ENCODE results near the gene PCARE.

PCARE gene

DNA sequence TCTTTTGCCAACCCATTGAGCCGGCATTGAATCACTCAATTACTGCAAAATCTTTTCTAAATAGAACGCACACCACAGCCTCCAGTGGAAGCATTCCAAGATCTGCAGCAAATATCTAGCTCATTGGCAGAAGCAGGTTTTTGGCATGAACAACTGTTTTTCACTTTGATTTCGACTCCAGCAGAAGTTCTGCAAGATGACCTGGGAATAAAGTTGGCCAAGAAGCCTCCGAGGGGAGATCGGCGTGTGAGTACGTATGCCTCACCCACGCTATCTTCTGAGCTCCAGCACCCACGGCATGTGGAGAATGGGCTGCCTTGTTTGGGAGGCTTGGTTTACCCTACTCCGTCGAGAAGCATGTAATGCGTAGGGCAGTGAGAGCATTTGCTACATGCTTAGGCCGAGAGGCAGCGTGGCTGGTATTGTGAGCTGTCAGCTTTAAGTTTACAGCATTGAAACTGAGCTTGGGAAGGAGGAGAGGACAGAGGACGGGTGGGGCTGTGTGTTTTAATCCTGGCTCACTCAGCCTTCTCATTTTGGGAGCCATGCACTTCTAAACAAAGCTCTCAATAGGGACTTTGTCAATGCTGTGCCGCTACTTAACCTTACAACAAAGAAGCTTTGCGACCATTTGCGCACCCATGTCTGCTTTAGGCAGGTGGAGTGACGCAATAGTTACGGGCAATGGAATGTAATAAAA lies 10.5 kb downstream of the PCARE start:
- TF ChIP-seq GABPA (IDR thresholded peaks at IDR 0.05; ENCODE audit: low read depth) (no peak), SPI1 (IDR thresholded peaks at IDR 0.05; ENCODE audit: borderline replicate concordance, low read depth) (no peak), POLR2AphosphoS5 (IDR thresholded peaks at IDR 0.05; ENCODE audit: low read depth) (no peak)
- TF ChIP-seq, protein P1, sequence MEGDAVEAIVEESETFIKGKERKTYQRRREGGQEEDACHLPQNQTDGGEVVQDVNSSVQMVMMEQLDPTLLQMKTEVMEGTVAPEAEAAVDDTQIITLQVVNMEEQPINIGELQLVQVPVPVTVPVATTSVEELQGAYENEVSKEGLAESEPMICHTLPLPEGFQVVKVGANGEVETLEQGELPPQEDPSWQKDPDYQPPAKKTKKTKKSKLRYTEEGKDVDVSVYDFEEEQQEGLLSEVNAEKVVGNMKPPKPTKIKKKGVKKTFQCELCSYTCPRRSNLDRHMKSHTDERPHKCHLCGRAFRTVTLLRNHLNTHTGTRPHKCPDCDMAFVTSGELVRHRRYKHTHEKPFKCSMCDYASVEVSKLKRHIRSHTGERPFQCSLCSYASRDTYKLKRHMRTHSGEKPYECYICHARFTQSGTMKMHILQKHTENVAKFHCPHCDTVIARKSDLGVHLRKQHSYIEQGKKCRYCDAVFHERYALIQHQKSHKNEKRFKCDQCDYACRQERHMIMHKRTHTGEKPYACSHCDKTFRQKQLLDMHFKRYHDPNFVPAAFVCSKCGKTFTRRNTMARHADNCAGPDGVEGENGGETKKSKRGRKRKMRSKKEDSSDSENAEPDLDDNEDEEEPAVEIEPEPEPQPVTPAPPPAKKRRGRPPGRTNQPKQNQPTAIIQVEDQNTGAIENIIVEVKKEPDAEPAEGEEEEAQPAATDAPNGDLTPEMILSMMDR (IDR thresholded peaks at IDR 0.05; ENCODE audit: insufficient read depth, low read length), result no peak
- TF ChIP-seq, protein P2, sequence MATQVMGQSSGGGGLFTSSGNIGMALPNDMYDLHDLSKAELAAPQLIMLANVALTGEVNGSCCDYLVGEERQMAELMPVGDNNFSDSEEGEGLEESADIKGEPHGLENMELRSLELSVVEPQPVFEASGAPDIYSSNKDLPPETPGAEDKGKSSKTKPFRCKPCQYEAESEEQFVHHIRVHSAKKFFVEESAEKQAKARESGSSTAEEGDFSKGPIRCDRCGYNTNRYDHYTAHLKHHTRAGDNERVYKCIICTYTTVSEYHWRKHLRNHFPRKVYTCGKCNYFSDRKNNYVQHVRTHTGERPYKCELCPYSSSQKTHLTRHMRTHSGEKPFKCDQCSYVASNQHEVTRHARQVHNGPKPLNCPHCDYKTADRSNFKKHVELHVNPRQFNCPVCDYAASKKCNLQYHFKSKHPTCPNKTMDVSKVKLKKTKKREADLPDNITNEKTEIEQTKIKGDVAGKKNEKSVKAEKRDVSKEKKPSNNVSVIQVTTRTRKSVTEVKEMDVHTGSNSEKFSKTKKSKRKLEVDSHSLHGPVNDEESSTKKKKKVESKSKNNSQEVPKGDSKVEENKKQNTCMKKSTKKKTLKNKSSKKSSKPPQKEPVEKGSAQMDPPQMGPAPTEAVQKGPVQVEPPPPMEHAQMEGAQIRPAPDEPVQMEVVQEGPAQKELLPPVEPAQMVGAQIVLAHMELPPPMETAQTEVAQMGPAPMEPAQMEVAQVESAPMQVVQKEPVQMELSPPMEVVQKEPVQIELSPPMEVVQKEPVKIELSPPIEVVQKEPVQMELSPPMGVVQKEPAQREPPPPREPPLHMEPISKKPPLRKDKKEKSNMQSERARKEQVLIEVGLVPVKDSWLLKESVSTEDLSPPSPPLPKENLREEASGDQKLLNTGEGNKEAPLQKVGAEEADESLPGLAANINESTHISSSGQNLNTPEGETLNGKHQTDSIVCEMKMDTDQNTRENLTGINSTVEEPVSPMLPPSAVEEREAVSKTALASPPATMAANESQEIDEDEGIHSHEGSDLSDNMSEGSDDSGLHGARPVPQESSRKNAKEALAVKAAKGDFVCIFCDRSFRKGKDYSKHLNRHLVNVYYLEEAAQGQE (IDR thresholded peaks at IDR 0.05; ENCODE audit: insufficient replicate concordance, low read depth), result no peak
- Histone ChIP-seq H3K27ac (replicated peaks) (no peak overlapping the region), H3K4me3 (replicated peaks; ENCODE audit: insufficient read depth, low read length) (no peak overlapping the region), H3K27me3 (ENCODE audit: insufficient read depth, poor library complexity, severe bottlenecking) (no peaks in the 10 kb centered on the region)
- no peak for DNase-seq (ENCODE audit: low read depth in 1 of 2, low spot score in 1 of 2)

DNA sequence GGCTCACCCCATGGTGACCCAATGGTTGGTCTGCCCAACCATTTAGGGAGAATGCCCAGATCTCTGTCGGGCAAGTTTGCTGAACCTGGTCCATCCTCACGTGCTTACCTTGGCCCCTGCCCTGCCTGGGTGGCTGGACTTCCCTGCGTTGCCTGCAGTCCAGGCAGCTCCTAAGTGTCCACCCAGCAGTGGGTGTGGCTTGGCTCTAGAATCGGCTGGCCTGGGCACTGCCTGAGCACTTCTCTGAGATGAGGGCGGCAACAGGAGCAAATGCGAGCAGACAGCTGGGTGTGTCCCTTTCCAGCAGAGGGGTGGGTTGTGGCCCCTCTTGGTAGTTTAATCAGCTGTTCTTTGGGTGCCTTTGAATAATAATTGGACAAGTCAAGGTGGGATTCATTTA lies 11.3 kb downstream of the PCARE start:
- Histone ChIP-seq H3K4me3 (replicated peaks; ENCODE audit: insufficient read depth, low read length) (no peak overlapping the region), H3K27me3 (ENCODE audit: insufficient read depth, poor library complexity, severe bottlenecking) (no peaks in the 10 kb centered on the region), H3K27ac (replicated peaks) (no peak overlapping the region)
- TF ChIP-seq, protein P1 (IDR thresholded peaks at IDR 0.05; ENCODE audit: insufficient read depth, low read length), result no peak
- no peak for TF ChIP-seq GABPA (IDR thresholded peaks at IDR 0.05; ENCODE audit: low read depth)
- no peak for TF ChIP-seq POLR2AphosphoS5 (IDR thresholded peaks at IDR 0.05; ENCODE audit: low read depth)
- TF ChIP-seq, protein P2 (IDR thresholded peaks at IDR 0.05; ENCODE audit: insufficient replicate concordance, low read depth), result no peak
- no peak for TF ChIP-seq SPI1 (IDR thresholded peaks at IDR 0.05; ENCODE audit: borderline replicate concordance, low read depth)
- no peak for DNase-seq (ENCODE audit: low read depth in 1 of 2, low spot score in 1 of 2)

DNA sequence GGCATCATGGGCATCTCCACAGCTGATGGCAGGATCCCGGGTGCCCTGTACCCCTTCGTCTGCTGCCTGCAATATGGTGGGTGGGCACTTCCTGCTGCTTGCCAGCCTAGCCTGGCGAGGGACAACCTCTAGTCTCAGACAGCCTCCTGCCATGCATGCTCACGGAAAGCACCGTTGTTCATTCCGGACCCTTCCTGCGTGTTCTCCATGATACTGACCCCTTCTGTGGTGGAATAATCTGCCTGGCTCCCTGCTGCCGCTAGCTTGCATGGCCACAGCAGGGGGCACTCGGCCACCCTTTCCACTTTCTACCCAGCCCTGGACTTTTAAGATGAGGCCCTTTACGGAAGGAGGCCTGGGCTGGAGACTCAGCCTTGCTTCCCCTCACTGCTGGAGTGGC lies 12.0 kb downstream of the PCARE start:
- no peaks in the 10 kb centered on the region for H3K27me3 ChIP-seq (ENCODE audit: insufficient read depth, poor library complexity, severe bottlenecking)
- no peak for DNase-seq (ENCODE audit: low read depth in 1 of 2, low spot score in 1 of 2)
- TF ChIP-seq SPI1 (IDR thresholded peaks at IDR 0.05; ENCODE audit: borderline replicate concordance, low read depth), result no peak
- TF ChIP-seq, protein P2 (IDR thresholded peaks at IDR 0.05; ENCODE audit: insufficient replicate concordance, low read depth), result no peak
- no peak for TF ChIP-seq GABPA (IDR thresholded peaks at IDR 0.05; ENCODE audit: low read depth)
- no peak for TF ChIP-seq POLR2AphosphoS5 (IDR thresholded peaks at IDR 0.05; ENCODE audit: low read depth)
- TF ChIP-seq, protein P1 (IDR thresholded peaks at IDR 0.05; ENCODE audit: insufficient read depth, low read length), result no peak
- no peak overlapping the region for H3K4me3 ChIP-seq (replicated peaks; ENCODE audit: insufficient read depth, low read length)
- H3K27ac ChIP-seq (replicated peaks), result no peak overlapping the region

All from HL-60 (cell line).